Erythroblast (primary cell): ENCODE results near the gene ERGIC3.

Experiments used
- GATA1 ChIP-seq: IDR thresholded peaks from 2 replicates; pipeline ENCODE4 v1.6.1; 2011; ENCODE audit warnings: low read depth, mild to moderate bottlenecking, control low read depth, low read length, moderate library complexity
- POLR2A ChIP-seq: IDR thresholded peaks from 2 replicates; pipeline ENCODE4 v1.6.1; 2011; ENCODE audit warnings: mild to moderate bottlenecking, low read length

DNA sequence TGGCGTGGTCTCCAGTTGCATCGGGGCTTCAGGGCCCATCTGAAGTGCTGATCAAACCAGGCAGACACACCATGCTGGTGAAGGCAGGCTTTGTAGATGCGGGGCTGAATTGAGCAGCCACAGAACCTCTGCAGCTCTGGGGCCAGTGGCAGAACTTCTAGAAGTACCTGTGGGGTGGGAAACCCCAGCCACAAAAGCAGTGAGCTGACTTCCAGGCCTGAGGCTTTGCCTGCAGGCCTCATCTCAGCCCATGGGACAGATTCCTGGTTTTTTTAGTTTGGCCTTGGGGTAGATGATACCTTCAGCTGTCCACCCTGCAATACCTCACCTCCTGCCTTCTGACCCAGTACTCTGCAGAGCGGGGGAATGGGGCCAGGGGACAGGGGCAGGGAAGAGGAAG lies 26.5 kb upstream of the ERGIC3 start:
- TF ChIP-seq POLR2A = no peak
- TF ChIP-seq GATA1 = no peak
